Caco-2 (cell line): ENCODE data around the gene VIT. TPM values are rescaled to one million over a fixed set of nuclear protein-coding genes. Genes with fewer than 3 reads are reported as not detected.

ENCODE experiments used
- BruUV-seq: library from RNA; stranded (reverse); fragments of 400-500 nt; replicated peaks from 2 replicates; lab custom pipeline; 2021; lab: Mats Ljungman, UMichigan
- CTCF ChIA-PET: fragments of 300-600 bp; sonication (Branson Sonifier 250); formaldehyde crosslinking; loops from one replicate; lab custom pipeline; 2022; ENCODE audit warnings: antibody characterized with exemption; lab: Charles Lee
- POLR2A ChIA-PET: fragments of 300-600 bp; sonication (Branson Sonifier 250); formaldehyde crosslinking; loops from one replicate; lab custom pipeline; 2022; ENCODE audit warnings: antibody characterized with exemption; lab: Charles Lee
- DNase-seq, 2 experiments: peaks; one replicate each; pipeline versions ENCODE4 v3.0.0 to v3.0.0-alpha.2; 2020 to 2022
- H3K27me3 ChIP-seq: replicated peaks from 2 replicates; pipeline ENCODE4 v1.6.0; 2011; ENCODE audit warnings: low read length; ENCODE audit not compliant: control insufficient read depth, insufficient read depth
- H3K36me3 ChIP-seq: 2 replicates; pipeline ENCODE4 v1.5.1; 2011; ENCODE audit warnings: low read length; ENCODE audit not compliant: control insufficient read depth, insufficient read depth
- H3K4me1 ChIP-seq: fragments of 250-450 bp; sonication (Bioruptor Pico); 2 replicates; pipeline ENCODE4 v1.5.1; 2020; ENCODE audit warnings: mild to moderate bottlenecking
- H3K4me3 ChIP-seq: 2 replicates; pipeline ENCODE4 v1.5.1; 2011; ENCODE audit warnings: low read depth, mild to moderate bottlenecking, control low read depth, low read length
- H3K9me3 ChIP-seq: fragments of 250-450 bp; sonication (Bioruptor Pico); 2 replicates; pipeline ENCODE4 v1.5.1; 2020; ENCODE audit warnings: mild to moderate bottlenecking, moderate library complexity
- H3K27ac Mint-ChIP-seq: one replicate; pipeline ENCODE4 v1.8.0; 2022; ENCODE audit warnings: mixed read lengths; ENCODE audit not compliant: unreplicated experiment
- H3K27me3 Mint-ChIP-seq: one replicate; pipeline ENCODE4 v1.8.0; 2022; ENCODE audit warnings: mixed read lengths; ENCODE audit not compliant: insufficient read depth, unreplicated experiment
- H3K36me3 Mint-ChIP-seq: one replicate; pipeline ENCODE4 v1.8.0; 2022; ENCODE audit warnings: mild to moderate bottlenecking, mixed read lengths; ENCODE audit not compliant: insufficient read depth, unreplicated experiment
- H3K4me1 Mint-ChIP-seq: one replicate; pipeline ENCODE4 v1.8.0; 2022; ENCODE audit warnings: low read depth, mixed read lengths; ENCODE audit not compliant: unreplicated experiment
- H3K4me3 Mint-ChIP-seq: one replicate; pipeline ENCODE4 v1.8.0; 2022; ENCODE audit warnings: mild to moderate bottlenecking, moderate library complexity, mixed read lengths; ENCODE audit not compliant: unreplicated experiment
- H3K9me3 Mint-ChIP-seq: one replicate; pipeline ENCODE4 v1.8.0; 2022; ENCODE audit warnings: mixed read lengths; ENCODE audit not compliant: unreplicated experiment
- intact Hi-C: fragments of 100-400 bp; cut with micrococcal nuclease; formaldehyde crosslinking; loops from one replicate; pipeline ENCODE4 v1.10.0; 2022; ENCODE audit not compliant: unreplicated experiment
- total RNA-seq: library from RNA; stranded (reverse); gene quantifications from 2 replicates; pipeline ENCODE4 v1.2.3, GENCODE V29; 2022
- TF ChIP-seq, protein P1 (sequence below), 2 experiments: fragments of 200-600 bp in 1 of 2; IDR thresholded peaks; 1 replicate in 1 of 2; 2 replicates in 1 of 2; pipeline versions ENCODE4 v1.5.1 to v1.8.0; 2011 to 2022; ENCODE audit warnings: antibody characterized with exemption in 1 of 2, control low read depth in 1 of 2, inconsistent platforms in 1 of 2, low read depth in 1 of 2, low read length in 1 of 2, mild to moderate bottlenecking in 1 of 2, moderate library complexity in 1 of 2; ENCODE audit not compliant: insufficient read depth in 1 of 2, severe bottlenecking in 1 of 2, unreplicated experiment in 1 of 2

VIT gene
- total RNA-seq, 1 experiment from 2014 or later: 1.2 TPM

DNA sequence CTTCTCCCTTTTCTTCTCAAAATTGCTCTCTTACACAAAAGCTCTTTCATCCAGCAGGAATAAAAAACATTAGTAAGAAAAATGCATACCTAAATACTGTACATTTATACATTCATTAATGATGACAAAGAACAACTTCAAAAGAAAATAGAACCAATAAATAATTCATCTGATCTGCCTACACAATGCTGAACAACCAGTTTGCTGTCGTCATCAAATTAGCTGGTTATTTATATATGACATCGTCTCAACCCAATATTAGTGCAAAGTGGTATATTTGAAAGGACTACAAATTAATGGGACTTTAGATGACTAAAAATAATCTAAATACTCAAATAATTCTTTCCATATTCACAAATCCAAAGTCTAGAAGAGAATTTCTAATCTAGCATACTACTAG is 24.8 kb upstream of the VIT start:
- Mint-ChIP-seq H3K36me3 (no peaks in the 10 kb centered on the region), H3K27ac (no peak overlapping the region), H3K9me3 (no peaks in the 10 kb centered on the region), H3K4me1 (peaks cover 26% of the 10 kb centered on the region), H3K27me3 (no peaks in the 10 kb centered on the region), H3K4me3 (no peak overlapping the region)
- Histone ChIP-seq H3K9me3 (no peaks in the 10 kb centered on the region), H3K27me3 (no peaks in the 10 kb centered on the region), H3K4me3 (no peak overlapping the region), H3K4me1 (peaks cover 4% of the 10 kb centered on the region; the same call in 1 of the 2 replicates), H3K36me3 (no peaks in the 10 kb centered on the region)
- POLR2A ChIA-PET: no interaction called here
- CTCF ChIA-PET: no interaction called here
- TF ChIP-seq, protein P1, sequence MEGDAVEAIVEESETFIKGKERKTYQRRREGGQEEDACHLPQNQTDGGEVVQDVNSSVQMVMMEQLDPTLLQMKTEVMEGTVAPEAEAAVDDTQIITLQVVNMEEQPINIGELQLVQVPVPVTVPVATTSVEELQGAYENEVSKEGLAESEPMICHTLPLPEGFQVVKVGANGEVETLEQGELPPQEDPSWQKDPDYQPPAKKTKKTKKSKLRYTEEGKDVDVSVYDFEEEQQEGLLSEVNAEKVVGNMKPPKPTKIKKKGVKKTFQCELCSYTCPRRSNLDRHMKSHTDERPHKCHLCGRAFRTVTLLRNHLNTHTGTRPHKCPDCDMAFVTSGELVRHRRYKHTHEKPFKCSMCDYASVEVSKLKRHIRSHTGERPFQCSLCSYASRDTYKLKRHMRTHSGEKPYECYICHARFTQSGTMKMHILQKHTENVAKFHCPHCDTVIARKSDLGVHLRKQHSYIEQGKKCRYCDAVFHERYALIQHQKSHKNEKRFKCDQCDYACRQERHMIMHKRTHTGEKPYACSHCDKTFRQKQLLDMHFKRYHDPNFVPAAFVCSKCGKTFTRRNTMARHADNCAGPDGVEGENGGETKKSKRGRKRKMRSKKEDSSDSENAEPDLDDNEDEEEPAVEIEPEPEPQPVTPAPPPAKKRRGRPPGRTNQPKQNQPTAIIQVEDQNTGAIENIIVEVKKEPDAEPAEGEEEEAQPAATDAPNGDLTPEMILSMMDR (IDR thresholded peaks at IDR 0.05; ENCODE audit: insufficient read depth in 1 of 2, low read depth in 1 of 2, low read length in 1 of 2, severe bottlenecking in 1 of 2, unreplicated experiment in 1 of 2): no peak
- intact Hi-C loops: loop anchor here (1.0 to 5.0 kb wide), 2 partner anchors 209 to 800 kb away; no protein-coding TSS in a partner anchor
- BruUV-seq: no TSS peak
- no peak for DNase-seq

DNA sequence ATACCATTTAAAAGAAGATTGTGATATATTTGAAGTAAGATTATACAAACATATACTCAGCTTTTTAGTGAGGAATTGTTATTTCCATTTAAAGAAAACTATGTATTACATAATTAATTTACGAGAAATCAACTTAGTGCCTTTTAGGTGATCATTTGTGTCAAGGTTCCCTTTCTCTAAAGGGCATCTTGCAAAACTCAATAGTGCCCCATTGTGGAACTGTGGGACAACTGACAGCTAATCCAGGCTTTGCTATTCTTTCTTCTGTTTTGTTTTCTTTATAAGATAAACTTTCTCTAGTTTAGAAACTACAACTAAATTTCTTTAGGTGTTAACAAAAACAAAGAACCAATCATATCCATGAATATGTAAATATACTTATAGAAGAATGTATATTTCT is 24.3 kb upstream of the VIT start:
- Mint-ChIP-seq H3K27ac (no peak overlapping the region), H3K9me3 (no peaks in the 10 kb centered on the region), H3K36me3 (no peaks in the 10 kb centered on the region), H3K27me3 (no peaks in the 10 kb centered on the region), H3K4me3 (no peak overlapping the region), H3K4me1 (peaks cover 30% of the 10 kb centered on the region)
- H3K4me1 ChIP-seq: peaks cover 4% of the 10 kb centered on the region; the same call in 1 of the 2 replicates
- no peak overlapping the region for H3K4me3 ChIP-seq
- H3K9me3 ChIP-seq: no peaks in the 10 kb centered on the region
- intact Hi-C loops: loop anchor here (1.0 to 5.0 kb wide), 2 partner anchors 210 to 801 kb away; no protein-coding TSS in a partner anchor
- no peaks in the 10 kb centered on the region; the same call in 1 of the 2 replicates for H3K27me3 ChIP-seq
- DNase-seq: peak in 1 of 2 experiments; percentile 48
- CTCF ChIA-PET: interaction anchor here (1.1 kb wide), 1 partner anchor 319 kb away, joined by 3 read pairs; no protein-coding TSS in a partner anchor
- POLR2A ChIA-PET: no interaction called here
- TF ChIP-seq, protein P1 (IDR thresholded peaks at IDR 0.05; ENCODE audit: insufficient read depth in 1 of 2, low read depth in 1 of 2, low read length in 1 of 2, severe bottlenecking in 1 of 2, unreplicated experiment in 1 of 2): peak; percentile 58 to 70
- H3K36me3 ChIP-seq: no peaks in the 10 kb centered on the region
- BruUV-seq: no TSS peak

DNA sequence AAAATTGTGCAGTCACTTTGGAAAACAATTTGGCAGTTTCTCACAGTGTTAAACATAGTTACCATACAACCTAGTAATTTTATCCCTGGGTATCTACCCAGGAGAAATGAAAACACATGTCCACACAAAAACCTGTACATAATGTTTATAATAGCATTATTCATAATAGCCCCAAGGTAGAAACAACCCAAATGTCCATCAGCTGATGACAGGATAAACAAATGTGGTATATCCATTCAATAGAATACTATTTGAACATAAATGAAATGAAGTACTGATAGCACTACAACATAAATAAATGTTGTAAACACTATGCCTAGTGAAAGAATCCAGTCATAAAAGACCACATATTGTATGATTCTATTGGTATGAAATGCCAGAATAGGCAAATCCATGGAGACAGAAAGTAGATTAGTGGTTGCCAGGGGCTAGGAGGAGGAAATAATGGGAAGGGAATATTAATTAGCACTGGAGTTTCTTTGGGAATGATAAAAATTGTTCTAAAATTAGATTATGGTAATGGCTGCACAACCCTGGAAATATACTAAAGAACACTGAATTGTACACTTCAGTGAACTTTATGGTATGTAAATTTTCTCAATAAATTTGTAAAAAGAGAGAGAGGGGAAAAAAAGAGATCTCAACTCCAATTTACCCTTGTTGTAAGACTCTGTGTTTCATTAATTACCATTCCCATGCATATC is 20.8 kb upstream of the VIT start:
- Mint-ChIP-seq H3K36me3 (no peaks in the 10 kb centered on the region), H3K9me3 (peaks cover 23% of the 10 kb centered on the region), H3K4me1 (peaks cover 23% of the 10 kb centered on the region), H3K27ac (no peak overlapping the region), H3K4me3 (no peak overlapping the region), H3K27me3 (no peaks in the 10 kb centered on the region)
- Histone ChIP-seq H3K4me1 (no peaks in the 10 kb centered on the region), H3K36me3 (no peaks in the 10 kb centered on the region), H3K9me3 (peaks cover 5% of the 10 kb centered on the region; the same call in 1 of the 2 replicates), H3K27me3 (no peaks in the 10 kb centered on the region; the same call in 1 of the 2 replicates), H3K4me3 (no peak overlapping the region)
- no peak for DNase-seq
- CTCF ChIA-PET: interaction anchor here (0.6 kb wide), 1 partner anchor 664 kb away, joined by 3 read pairs; no protein-coding TSS in a partner anchor
- no TSS peak for BruUV-seq
- POLR2A ChIA-PET: no interaction called here
- TF ChIP-seq, protein P1 (IDR thresholded peaks at IDR 0.05; ENCODE audit: insufficient read depth in 1 of 2, low read depth in 1 of 2, low read length in 1 of 2, severe bottlenecking in 1 of 2, unreplicated experiment in 1 of 2): no peak
- intact Hi-C loops: no loop called here
